8988T (cell line): ENCODE data around the gene CDK19.
"Not testable (repeated sequence)": the region's sequence is repeated elsewhere in the genome, so short reads cannot be mapped to it uniquely, and the experiment has no call there.

Experiments used
- DNase-seq: peaks from one replicate; pipeline ENCODE4 v3.0.0; 2011

CDK19 gene

GRCh38 chr6:110617057-110617456 lies 198.2 kb downstream of the CDK19 start:
- no peak for DNase-seq

- DNase-seq = no peak
These were observed 199.5 kb downstream of the CDK19 start for GRCh38 chr6:110615722-110616121.

DNA sequence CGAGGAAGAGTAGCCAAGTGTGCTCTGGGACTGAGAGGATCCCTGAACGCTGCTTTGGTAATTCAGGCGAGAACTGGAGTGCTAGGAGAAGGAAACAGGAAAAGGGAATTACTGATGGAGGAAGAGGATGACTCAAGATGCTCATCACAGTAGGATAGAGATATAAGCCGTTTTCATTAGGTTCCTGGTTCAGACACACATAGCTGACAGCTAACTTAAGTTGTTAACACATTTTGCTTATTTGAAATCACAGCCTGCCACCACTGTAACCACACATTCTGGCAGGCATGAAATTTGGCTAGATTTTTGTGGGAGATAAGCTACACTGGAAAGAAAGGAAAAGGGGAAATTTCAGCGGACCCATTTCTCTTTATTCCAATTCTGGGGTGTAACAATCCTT lies 200.7 kb downstream of the CDK19 start:
- no peak for DNase-seq

- DNase-seq = no peak
These were observed 201.2 kb downstream of the CDK19 start for GRCh38 chr6:110614106-110614505.

DNA sequence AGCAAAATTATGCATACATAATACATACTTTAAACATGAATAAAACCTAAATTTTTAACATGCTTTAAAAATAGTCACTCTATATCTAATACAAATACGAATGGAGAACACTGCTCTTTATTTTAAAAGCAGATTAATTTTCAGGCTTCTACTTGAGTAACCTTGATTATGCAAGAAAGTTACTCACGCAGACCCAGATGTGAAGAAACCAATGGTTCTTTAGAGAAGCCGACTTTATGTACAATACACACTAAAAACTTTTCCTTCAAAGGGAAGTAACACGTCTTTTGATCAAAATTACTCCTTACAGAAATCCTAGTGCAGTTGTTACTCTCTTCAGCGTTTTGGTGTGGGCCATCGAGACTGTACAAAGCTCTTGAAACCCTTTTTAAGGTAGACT lies 201.9 kb downstream of the CDK19 start:
- DNase-seq = no peak

DNA sequence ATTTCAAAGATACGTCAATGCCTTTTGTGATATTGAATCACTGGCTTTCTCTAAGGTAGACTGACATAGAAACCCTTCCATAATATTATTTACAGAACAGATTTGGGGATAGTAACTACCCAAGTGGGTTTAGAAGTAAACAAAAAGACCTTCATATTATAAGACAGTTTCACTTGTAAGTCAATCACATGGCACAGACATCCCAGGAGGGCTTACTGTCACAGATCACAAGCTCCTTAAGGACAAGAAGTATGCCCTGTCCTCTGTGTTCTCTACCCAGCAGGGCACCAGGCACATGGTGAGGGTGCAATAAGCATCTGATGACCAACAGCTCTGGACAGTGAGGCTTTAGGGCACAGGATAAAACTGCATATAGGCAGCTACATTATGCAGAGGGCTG lies 203.0 kb downstream of the CDK19 start:
- DNase-seq = no peak

DNA sequence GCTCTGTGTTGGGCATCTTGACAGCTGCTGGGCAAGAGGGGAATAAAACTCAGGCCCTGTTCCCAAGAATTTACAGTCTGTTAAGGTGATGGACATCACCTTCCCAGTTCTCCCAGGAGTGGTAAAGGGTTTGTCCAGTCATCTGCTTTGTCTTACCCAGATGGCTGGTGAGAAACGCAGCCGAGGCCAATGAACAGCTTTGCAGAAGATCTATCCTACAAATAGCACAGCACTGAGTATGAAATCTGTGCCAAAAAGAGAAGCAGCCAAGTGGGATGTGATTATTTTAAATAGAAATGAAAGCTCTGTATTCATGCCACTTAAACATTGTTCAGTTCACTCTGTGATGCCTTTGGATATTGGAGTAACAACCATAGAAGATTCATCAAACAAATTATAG lies 206.2 kb downstream of the CDK19 start:
- DNase-seq = no peak

DNA sequence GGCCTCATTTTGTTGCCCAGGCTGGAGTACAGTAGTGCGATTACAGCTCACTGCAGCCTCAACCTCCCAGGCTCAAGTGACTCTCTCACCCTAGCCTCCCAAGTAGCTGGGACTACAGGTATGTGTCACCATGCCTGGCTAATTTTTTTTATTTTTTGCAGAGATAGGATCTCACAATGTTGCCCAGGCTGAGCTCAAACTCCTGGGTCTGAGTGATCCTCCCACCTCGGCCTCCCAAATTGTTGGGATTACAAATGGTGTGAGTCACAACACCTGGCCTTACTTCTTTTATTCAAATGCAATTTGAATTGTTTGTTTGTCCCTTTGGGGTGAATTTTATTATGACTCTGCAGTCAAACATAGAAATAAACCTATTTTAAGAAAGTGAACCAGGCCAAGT lies 207.1 kb downstream of the CDK19 start:
- DNase-seq = no peak

DNA sequence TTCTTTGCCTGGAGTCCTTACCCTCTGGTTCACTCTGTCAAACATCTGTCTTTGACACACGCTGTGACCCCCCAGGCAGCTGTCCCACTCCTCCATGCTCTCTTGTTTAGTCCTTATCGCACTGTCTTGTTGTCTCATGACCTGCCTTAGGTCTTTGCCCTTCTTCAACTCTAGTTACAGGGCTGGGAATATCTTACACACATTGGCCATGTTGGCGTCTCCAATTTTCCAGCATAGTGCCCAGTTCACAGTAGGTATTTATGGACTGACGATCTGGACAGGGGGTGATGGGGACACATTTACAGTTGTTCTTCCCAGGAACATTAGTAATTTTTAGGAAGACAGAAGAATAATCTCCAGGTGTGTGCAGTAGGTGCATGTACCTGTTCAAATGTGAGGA lies 209.1 kb downstream of the CDK19 start:
- no peak for DNase-seq

DNA sequence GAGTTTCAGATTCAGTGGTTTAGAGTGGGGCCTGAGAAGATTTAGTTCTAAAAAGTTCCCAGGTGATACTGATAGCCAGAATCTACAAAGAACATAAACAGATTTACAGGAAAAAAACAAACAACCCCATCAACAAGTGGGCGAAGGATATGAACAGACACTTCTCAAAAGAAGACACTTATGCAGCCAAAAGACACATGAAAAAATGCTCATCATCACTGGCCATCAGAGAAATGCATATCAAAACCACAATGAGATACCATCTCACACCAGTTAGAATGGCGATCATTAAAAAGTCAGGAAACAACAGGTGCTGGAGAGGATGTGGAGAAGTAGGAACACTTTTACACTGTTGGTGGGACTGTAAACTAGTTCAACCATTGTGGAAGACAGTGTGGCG lies 214.6 kb downstream of the CDK19 start:
- DNase-seq = not testable (repeated sequence)

DNA sequence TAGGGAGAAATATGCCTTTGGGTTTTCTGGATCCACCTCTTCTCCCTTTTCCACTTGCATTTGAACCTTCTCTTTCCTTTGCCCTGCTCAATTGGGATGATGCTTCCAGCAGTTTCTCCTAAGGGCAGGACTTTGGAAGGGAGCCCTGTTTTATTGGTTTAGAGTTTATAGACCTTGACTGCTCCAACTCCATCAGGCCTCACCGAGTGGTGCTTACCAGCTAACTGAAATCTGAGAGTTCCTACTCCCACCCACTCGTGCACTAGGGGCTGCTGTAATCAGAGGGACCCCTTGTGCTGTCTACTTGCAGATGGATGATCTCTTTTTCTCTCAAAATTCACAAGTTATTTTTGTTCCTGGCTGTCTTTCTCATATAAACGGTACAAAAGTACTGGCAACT lies 217.5 kb downstream of the CDK19 start:
- no peak for DNase-seq

DNA sequence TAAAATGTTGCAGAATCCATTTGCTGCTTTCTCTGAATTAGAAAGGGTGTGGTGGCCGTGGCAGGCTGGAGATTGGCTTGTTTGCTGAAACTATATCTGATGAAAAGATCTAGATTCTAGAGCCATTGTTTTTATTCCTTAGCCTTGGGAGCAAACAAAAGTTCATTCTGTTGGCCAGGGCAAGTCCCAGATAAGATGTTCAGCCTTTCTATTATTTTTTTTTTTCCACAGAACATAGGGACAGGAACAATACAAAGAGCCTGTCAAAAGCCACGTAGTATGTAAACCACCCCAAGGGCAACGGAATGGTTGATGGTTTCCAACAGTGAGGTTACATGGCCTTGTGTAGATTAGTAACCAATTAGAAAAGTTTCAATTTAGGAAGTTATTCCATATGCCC lies 218.9 kb downstream of the CDK19 start:
- DNase-seq = no peak

DNA sequence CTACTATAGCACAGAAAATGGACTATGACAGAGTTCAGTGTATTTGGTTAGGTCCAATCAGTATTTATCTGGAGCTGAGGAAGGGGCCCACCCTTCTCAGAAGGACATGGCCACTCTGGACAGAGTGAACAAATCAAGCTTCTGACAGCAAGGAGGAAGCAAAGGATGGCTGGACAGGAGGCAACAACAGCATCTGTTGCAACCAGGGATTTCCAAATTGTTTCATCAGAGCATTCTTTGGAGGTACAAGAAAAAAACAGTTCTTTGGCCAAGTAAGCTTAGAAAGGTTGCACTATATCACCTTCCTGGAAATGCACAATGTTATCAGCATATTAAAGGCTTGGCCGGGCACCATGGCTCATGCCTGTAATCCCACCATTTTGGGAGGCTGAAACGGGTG lies 220.2 kb downstream of the CDK19 start:
- DNase-seq = no peak

- DNase-seq = no peak
These were observed 221.6 kb downstream of the CDK19 start for GRCh38 chr6:110593637-110594036.

DNA sequence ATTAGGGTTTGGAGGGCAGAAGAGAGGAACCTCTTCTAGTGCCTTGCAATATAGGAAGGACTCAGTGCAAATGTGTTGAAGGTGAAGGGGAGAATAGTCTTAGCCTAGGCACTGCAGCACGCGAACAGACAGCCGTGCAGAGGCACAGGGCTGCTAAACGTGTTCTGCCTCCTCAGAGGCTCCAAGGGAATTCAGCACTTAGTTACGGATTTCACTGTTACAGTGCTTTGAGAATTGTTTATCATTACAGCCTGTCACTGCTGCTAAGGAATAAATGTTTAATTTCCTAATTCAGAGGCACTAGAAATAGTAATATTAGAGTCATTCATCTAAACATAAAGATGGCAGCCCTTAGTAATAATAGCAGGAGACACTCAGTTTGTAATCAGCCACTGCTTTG lies 222.5 kb downstream of the CDK19 start:
- DNase-seq = no peak

DNA sequence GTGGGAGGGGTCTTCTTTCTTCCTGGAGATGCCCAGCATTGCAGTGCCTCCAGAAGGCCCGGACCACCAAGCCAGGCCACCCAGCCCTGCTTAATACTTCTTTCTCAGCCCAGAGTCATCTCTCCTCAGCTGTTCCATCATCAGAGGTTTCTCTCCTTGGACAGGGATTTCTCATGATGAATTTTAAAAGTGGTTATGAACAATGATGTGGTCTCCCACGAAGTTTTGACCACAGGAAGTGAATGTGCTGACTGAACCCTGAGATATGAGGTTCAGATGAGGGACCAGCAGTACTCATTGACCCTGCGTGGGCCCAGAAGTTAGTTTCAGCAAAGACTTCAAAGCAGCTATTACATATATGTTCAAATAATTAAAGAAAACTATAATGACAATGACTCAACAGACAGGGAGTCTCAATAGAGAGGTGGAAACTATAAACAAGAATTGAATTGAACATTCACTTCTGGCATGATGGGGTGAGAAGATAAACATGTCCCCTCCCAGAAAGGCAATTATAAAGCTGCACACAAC lies 224.4 kb downstream of the CDK19 start:
- DNase-seq = no peak

- no peak for DNase-seq
These were observed 225.3 kb downstream of the CDK19 start for GRCh38 chr6:110589865-110590513.

DNA sequence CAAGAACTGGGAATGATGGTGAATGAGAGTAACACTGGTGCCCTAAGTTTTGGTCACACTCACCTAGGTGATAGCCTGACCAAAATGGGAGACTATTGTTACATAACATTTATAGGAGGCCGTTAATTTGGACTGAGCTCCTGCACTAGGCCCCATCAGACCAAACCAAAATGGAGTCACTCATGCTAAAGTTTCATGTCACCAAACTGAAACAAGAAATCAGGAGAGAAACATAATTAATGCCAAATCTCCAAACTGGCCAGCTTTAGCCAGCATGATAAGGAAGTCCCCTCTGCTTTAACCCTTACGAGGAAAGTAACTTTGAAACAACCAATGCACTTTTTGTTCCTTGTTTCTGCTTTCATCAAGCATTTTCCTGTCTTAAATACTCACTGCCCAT lies 227.9 kb downstream of the CDK19 start:
- DNase-seq = no peak

DNA sequence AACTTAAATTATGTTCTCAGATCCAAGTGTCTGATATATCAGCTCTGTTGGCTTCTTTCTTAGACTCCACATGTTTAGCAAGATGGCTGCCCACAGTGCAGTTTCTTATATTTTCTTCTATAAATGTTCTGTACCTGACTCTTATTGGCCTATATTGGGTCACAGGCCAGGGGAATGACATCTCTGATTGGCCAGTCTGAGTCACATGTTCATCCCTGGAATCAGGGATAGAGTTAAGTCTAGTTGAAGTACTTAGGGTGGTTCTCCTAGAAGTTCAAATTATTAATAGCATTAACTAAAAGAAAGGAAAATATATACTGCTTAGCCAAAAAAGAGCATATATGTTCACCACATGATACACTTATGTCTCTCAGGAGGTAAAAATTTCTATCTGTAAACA lies 233.6 kb downstream of the CDK19 start:
- DNase-seq = no peak

DNA sequence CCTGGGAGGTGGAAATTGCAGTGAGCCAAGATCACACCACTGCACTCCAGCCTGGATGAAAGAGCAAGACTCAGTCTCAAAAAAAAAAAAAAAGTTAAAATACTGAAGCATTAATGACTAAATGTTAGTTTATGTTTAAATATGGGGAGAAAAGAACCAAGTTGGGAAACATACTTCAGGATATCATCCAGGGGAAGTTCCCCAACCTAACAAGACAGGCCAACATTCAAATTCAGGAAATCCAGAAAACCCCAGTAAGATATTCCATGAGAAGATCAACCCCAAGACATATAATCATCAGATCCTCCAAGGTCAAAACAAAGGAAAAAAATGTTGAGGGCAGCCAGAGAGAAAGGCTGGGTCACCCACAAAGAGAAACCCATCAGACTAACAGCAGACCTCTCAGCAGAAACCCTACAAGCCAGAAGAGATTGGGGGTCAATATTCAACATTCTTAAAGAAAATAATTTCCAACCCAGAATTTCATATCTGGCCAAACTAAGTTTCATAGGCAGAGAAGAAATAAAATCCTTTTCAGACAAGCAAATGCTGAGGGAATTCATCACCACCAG lies 237.6 kb downstream of the CDK19 start:
- DNase-seq = not testable (repeated sequence)

DNA sequence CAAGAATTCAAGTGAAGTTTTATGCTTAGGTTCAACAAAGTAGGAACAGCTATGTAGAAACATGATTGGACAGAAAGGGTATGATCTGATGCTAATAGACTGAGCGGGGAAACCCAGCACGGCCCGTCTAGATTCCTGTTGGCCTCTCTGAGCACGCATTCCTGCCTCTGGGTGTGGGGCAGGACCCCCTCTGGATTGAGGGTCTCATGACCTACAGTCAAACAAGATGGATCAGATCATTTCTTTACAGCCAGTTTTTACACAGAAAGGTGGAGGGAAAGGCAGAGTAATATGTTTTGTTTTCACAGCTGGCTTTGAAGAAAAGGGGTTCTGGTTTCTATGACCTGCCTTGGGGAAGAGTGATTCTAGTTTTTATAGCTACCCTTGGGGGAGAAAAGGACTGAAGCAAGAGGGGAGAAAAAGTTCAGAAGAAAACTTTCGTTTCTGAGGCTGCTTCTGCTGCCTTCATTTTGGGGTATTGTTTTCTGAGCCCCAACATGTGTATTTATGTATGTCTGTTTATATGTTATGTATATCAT lies 239.3 kb downstream of the CDK19 start:
- no peak for DNase-seq

- no peak for DNase-seq
These were observed 240.5 kb downstream of the CDK19 start for GRCh38 chr6:110574817-110575216.

GRCh38 chr6:110573537-110573936 lies 241.7 kb downstream of the CDK19 start:
- DNase-seq = no peak

- no peak for DNase-seq
These were observed 242.1 kb downstream of the CDK19 start for GRCh38 chr6:110573136-110573535.
